HuH-7.5 (cell line): ENCODE results near the gene PAPSS2.
"Not testable (repeated sequence)": the region's sequence is repeated elsewhere in the genome, so short reads cannot be mapped to it uniquely, and the experiment has no call there.

Source experiments
- DNase-seq: peaks from one replicate; pipeline ENCODE4 v3.0.0; 2011; ENCODE audit warnings: low spot score

Gene PAPSS2

GRCh38 chr10:87659571-87660483 is at the start of gene PAPSS2:
Gene PAPSS2 (plus strand): TSS chr10:87659878. CDS start chr10:87659982, 104 bp downstream.
- peak; percentile 32 for DNase-seq

- DNase-seq = not testable (repeated sequence)
Measured at GRCh38 chr10:87611341-87611740, 48.3 kb upstream of the PAPSS2 start.

GRCh38 chr10:87612115-87612514 is 47.6 kb upstream of the PAPSS2 start:
- no peak for DNase-seq

GRCh38 chr10:87613751-87614150 is 45.9 kb upstream of the PAPSS2 start:
- DNase-seq = no peak

GRCh38 chr10:87615856-87616255 is 43.8 kb upstream of the PAPSS2 start:
- DNase-seq = no peak

GRCh38 chr10:87617503-87617902 is 42.2 kb upstream of the PAPSS2 start:
- no peak for DNase-seq

GRCh38 chr10:87618566-87619423 is 40.9 kb upstream of the PAPSS2 start:
- no peak for DNase-seq

GRCh38 chr10:87619705-87620104 is 40.0 kb upstream of the PAPSS2 start:
- DNase-seq = no peak

GRCh38 chr10:87621440-87621839 is 38.2 kb upstream of the PAPSS2 start:
- not testable (repeated sequence) for DNase-seq

GRCh38 chr10:87622314-87623004 is 37.2 kb upstream of the PAPSS2 start:
- no peak for DNase-seq

GRCh38 chr10:87623191-87623590 is 36.5 kb upstream of the PAPSS2 start:
- DNase-seq = no peak

- no peak for DNase-seq
Measured at GRCh38 chr10:87625661-87626060, 34.0 kb upstream of the PAPSS2 start.

- DNase-seq = no peak
Measured at GRCh38 chr10:87626422-87626892, 33.2 kb upstream of the PAPSS2 start.

- DNase-seq = no peak
Measured at GRCh38 chr10:87630171-87630570, 29.5 kb upstream of the PAPSS2 start.

- no peak for DNase-seq
Measured at GRCh38 chr10:87632454-87632853, 27.2 kb upstream of the PAPSS2 start.

GRCh38 chr10:87634311-87634710 is 25.4 kb upstream of the PAPSS2 start:
- no peak for DNase-seq

GRCh38 chr10:87635498-87636312 is 24.0 kb upstream of the PAPSS2 start:
- DNase-seq = no peak

- DNase-seq = no peak
Measured at GRCh38 chr10:87636313-87636915, 23.3 kb upstream of the PAPSS2 start.

- no peak for DNase-seq
Measured at GRCh38 chr10:87639493-87639892, 20.2 kb upstream of the PAPSS2 start.

GRCh38 chr10:87640043-87640442 is 19.6 kb upstream of the PAPSS2 start:
- DNase-seq = no peak

- no peak for DNase-seq
Measured at GRCh38 chr10:87642486-87642885, 17.2 kb upstream of the PAPSS2 start.
